Erythroblast (primary cell): ENCODE results near the gene MROH2A.

Experiments
- GATA1 ChIP-seq: IDR thresholded peaks from 2 replicates; pipeline ENCODE4 v1.6.1; 2011; ENCODE audit warnings: low read depth, mild to moderate bottlenecking, control low read depth, low read length, moderate library complexity
- POLR2A ChIP-seq: IDR thresholded peaks from 2 replicates; pipeline ENCODE4 v1.6.1; 2011; ENCODE audit warnings: mild to moderate bottlenecking, low read length

GRCh38 chr2:233746475-233747282, 31.5 kb upstream of the MROH2A start:
- TF ChIP-seq POLR2A = no peak
- TF ChIP-seq GATA1 = no peak
